ENCODE measurements around the gene OR10AD1.
A peak's percentile ranks its signal among the peaks of the same experiment; 100 is the strongest.
"Not testable (repeated sequence)": the region's sequence is repeated elsewhere in the genome, so short reads cannot be mapped to it uniquely, and the experiment has no call there.

OR10AD1 gene

GRCh38 chr12:48203192-48203591 is at the start of gene OR10AD1:
Gene OR10AD1 (minus strand): TSS chr12:48203292. CDS start chr12:48203292, 0 bp downstream.
- no peak for DNase-seq

GRCh38 chr12:48247181-48247966 is 44.3 kb upstream of the OR10AD1 start:
- DNase-seq, result no peak

GRCh38 chr12:48237162-48237561 is 34.1 kb upstream of the OR10AD1 start:
- DNase-seq, result no peak

GRCh38 chr12:48235796-48236333 is 32.8 kb upstream of the OR10AD1 start:
- no peak for DNase-seq

- DNase-seq, result not testable (repeated sequence)
Observed at GRCh38 chr12:48231169-48231958, 28.3 kb upstream of the OR10AD1 start.

- not testable (repeated sequence) for DNase-seq
Observed at GRCh38 chr12:48224533-48224932, 21.4 kb upstream of the OR10AD1 start.

GRCh38 chr12:48221645-48222044 is 18.6 kb upstream of the OR10AD1 start:
- no peak for DNase-seq

- DNase-seq, result no peak
Observed at GRCh38 chr12:48220701-48221100, 17.6 kb upstream of the OR10AD1 start.

GRCh38 chr12:48219631-48220030 is 16.5 kb upstream of the OR10AD1 start:
- no peak for DNase-seq

GRCh38 chr12:48216785-48217184 is 13.7 kb upstream of the OR10AD1 start:
- DNase-seq, result no peak

GRCh38 chr12:48209495-48209894 is 6.4 kb upstream of the OR10AD1 start:
- DNase-seq, result not testable (repeated sequence)

GRCh38 chr12:48202766-48203165 is 326 bp downstream of the OR10AD1 start:
- no peak for DNase-seq

GRCh38 chr12:48201516-48201915 is 1.6 kb downstream of the OR10AD1 start:
- DNase-seq, result no peak

- DNase-seq, result no peak
Observed at GRCh38 chr12:48201091-48201490, 2.0 kb downstream of the OR10AD1 start.

- DNase-seq, result no peak
Observed at GRCh38 chr12:48199774-48200221, 3.3 kb downstream of the OR10AD1 start.

GRCh38 chr12:48198985-48199384 is 4.1 kb downstream of the OR10AD1 start:
- no peak for DNase-seq

GRCh38 chr12:48198672-48198971 is 4.5 kb downstream of the OR10AD1 start:
- DNase-seq, result no peak

- DNase-seq, result peak; percentile 69
Observed at GRCh38 chr12:48197971-48198671, 5.0 kb downstream of the OR10AD1 start.

- DNase-seq, result no peak
Observed at GRCh38 chr12:48197549-48197970, 5.5 kb downstream of the OR10AD1 start.

- no peak for DNase-seq
Observed at GRCh38 chr12:48194799-48195201, 8.3 kb downstream of the OR10AD1 start.

GRCh38 chr12:48193623-48194022 is 9.5 kb downstream of the OR10AD1 start:
- no peak for DNase-seq

- no peak for DNase-seq
Observed at GRCh38 chr12:48192861-48193260, 10.2 kb downstream of the OR10AD1 start.

- DNase-seq, result no peak
Observed at GRCh38 chr12:48191096-48191495, 12.0 kb downstream of the OR10AD1 start.

Measured in activated T-cell treated with anti-CD3 and anti-CD28 coated beads for 4 hours (primary cell).